PFSK-1 (cell line): ENCODE measurements around the gene TAS2R8.

Experiments
- FOXP2 ChIP-seq: optimal IDR thresholded peaks from 2 replicates; pipeline ENCODE3; 2011; ENCODE audit warnings: borderline replicate concordance, control low read depth, inconsistent platforms; ENCODE audit not compliant: insufficient read depth; ENCODE audit errors: extremely low read length, extremely low read depth
- POLR2AphosphoS5 ChIP-seq: IDR thresholded peaks from 2 replicates; pipeline ENCODE4 v1.6.1; 2012; ENCODE audit warnings: low read depth, mild to moderate bottlenecking, control low read depth, low read length, moderate library complexity
- SIN3A ChIP-seq: IDR thresholded peaks from 2 replicates; pipeline ENCODE4 v1.6.1; 2012; ENCODE audit warnings: mild to moderate bottlenecking, low read length, moderate library complexity, borderline replicate concordance; ENCODE audit not compliant: insufficient read depth
- TAF1 ChIP-seq: IDR thresholded peaks from 2 replicates; pipeline ENCODE4 v1.6.1; 2012; ENCODE audit warnings: low read length, control low read depth, borderline replicate concordance; ENCODE audit not compliant: insufficient read depth
- TF ChIP-seq, protein P1 (sequence below), 2 experiments: IDR thresholded peaks; 2 replicates each; pipeline versions ENCODE4 v1.6.1 to v1.8.0; 2011 to 2012; ENCODE audit warnings: low read depth in 2 of 2, low read length in 2 of 2, control low read depth in 1 of 2, inconsistent platforms in 1 of 2, mild to moderate bottlenecking in 1 of 2, moderate library complexity in 1 of 2; ENCODE audit not compliant: insufficient read depth in 1 of 2

The TAS2R8 gene

DNA sequence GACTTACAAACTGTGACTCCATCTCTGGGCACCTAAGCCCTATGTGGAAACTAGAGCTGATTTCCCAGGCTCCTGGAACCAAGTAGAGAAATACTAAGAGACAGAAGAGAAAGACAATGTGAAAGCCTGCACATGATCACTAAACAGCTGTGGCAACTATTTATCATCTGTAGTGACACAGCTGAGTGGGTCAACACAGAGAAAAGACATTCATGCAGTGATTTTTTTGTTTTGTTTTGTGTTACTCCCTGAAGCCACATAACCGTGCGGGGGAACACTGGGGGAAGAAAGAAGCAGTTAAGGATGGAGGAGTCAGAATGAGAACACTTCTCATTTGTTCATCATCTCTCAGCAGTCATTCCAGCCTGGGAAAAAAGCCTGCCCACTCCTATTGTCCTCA is 40.7 kb upstream of the TAS2R8 start:
- TF ChIP-seq FOXP2 (no peak), POLR2AphosphoS5 (no peak), TAF1 (no peak)

- TF ChIP-seq POLR2AphosphoS5 (no peak), SIN3A (no peak), TAF1 (no peak), FOXP2 (no peak)
- TF ChIP-seq, protein P1, sequence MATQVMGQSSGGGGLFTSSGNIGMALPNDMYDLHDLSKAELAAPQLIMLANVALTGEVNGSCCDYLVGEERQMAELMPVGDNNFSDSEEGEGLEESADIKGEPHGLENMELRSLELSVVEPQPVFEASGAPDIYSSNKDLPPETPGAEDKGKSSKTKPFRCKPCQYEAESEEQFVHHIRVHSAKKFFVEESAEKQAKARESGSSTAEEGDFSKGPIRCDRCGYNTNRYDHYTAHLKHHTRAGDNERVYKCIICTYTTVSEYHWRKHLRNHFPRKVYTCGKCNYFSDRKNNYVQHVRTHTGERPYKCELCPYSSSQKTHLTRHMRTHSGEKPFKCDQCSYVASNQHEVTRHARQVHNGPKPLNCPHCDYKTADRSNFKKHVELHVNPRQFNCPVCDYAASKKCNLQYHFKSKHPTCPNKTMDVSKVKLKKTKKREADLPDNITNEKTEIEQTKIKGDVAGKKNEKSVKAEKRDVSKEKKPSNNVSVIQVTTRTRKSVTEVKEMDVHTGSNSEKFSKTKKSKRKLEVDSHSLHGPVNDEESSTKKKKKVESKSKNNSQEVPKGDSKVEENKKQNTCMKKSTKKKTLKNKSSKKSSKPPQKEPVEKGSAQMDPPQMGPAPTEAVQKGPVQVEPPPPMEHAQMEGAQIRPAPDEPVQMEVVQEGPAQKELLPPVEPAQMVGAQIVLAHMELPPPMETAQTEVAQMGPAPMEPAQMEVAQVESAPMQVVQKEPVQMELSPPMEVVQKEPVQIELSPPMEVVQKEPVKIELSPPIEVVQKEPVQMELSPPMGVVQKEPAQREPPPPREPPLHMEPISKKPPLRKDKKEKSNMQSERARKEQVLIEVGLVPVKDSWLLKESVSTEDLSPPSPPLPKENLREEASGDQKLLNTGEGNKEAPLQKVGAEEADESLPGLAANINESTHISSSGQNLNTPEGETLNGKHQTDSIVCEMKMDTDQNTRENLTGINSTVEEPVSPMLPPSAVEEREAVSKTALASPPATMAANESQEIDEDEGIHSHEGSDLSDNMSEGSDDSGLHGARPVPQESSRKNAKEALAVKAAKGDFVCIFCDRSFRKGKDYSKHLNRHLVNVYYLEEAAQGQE (IDR thresholded peaks at IDR 0.05; ENCODE audit: insufficient read depth in 1 of 2, low read depth in 2 of 2, low read length in 2 of 2), result no peak
Measured at GRCh38 chr12:10842862-10843261, 35.8 kb upstream of the TAS2R8 start.

GRCh38 chr12:10838461-10838860 is 31.4 kb upstream of the TAS2R8 start:
- TF ChIP-seq POLR2AphosphoS5 (no peak), TAF1 (no peak), FOXP2 (no peak), SIN3A (no peak)
- TF ChIP-seq, protein P1 (IDR thresholded peaks at IDR 0.05; ENCODE audit: insufficient read depth in 1 of 2, low read depth in 2 of 2, low read length in 2 of 2), result no peak

GRCh38 chr12:10829994-10830393 is 22.9 kb upstream of the TAS2R8 start:
- TF ChIP-seq FOXP2 (no peak), TAF1 (no peak), SIN3A (no peak), POLR2AphosphoS5 (no peak)
- TF ChIP-seq, protein P1 (IDR thresholded peaks at IDR 0.05; ENCODE audit: insufficient read depth in 1 of 2, low read depth in 2 of 2, low read length in 2 of 2), result no peak

GRCh38 chr12:10826258-10826657 is 19.2 kb upstream of the TAS2R8 start, which contains the start of gene TAS2R10:
Gene TAS2R10 (minus strand): TSS chr12:10826358. CDS start chr12:10826269, 89 bp downstream.
- TF ChIP-seq FOXP2 (no peak), SIN3A (no peak), POLR2AphosphoS5 (no peak), TAF1 (no peak)
- TF ChIP-seq, protein P1 (IDR thresholded peaks at IDR 0.05; ENCODE audit: insufficient read depth in 1 of 2, low read depth in 2 of 2, low read length in 2 of 2), result no peak

DNA sequence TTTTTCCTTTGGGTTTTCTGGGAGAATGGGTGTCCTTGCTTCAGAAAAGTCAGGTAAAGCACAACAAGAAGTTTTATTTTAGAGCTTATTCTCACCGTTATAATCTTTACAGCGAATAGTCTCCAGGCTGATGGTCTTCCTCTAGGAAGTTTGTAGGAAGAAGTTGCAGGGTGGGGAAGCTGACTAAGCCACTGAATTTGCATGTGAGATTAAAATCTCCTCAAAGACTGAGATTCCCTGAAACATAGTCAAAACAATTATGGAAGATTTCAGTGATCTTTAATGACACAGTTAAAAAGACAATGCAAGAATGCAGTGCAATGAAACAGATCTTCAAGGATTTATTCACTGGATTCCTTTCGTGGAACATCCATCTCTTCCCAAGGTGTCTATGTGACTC is 17.9 kb upstream of the TAS2R8 start:
- no peak for TF ChIP-seq FOXP2
- no peak for TF ChIP-seq SIN3A
- TF ChIP-seq, protein P1 (IDR thresholded peaks at IDR 0.05; ENCODE audit: insufficient read depth in 1 of 2, low read depth in 2 of 2, low read length in 2 of 2), result no peak
- no peak for TF ChIP-seq POLR2AphosphoS5
- no peak for TF ChIP-seq TAF1
